Keratinocyte (primary cell): ENCODE data around the gene IL36RN. TPM values are rescaled to one million over a fixed set of nuclear protein-coding genes. Genes with fewer than 3 reads are reported as not detected.
"Not testable (repeated sequence)": the region's sequence is repeated elsewhere in the genome, so short reads cannot be mapped to it uniquely, and the experiment has no call there.

Source experiments
- DNase-seq: peaks from one replicate; pipeline ENCODE4 v3.0.0-alpha.2; 2011; ENCODE audit warnings: low read depth, missing footprints, low spot score
- FAIRE-seq: peaks from 2 replicates; lab custom pipeline; 2011; peaks lifted over from hg19 to GRCh38; lab: Jason Lieb, UNC
- H2AFZ ChIP-seq: 2 replicates; pipeline ENCODE4 v1.6.0; 2012; ENCODE audit warnings: low read length, control low read depth, inconsistent platforms; ENCODE audit not compliant: control insufficient read depth
- H3K27ac ChIP-seq: 2 replicates; pipeline ENCODE4 v1.5.1; 2011; ENCODE audit warnings: low read length; ENCODE audit not compliant: control insufficient read depth, insufficient read depth
- H3K27me3 ChIP-seq: 3 replicates; pipeline ENCODE4 v1.6.0; 2011; ENCODE audit warnings: low read length; ENCODE audit not compliant: control insufficient read depth, insufficient read depth; ENCODE audit errors: extremely low read depth
- H3K36me3 ChIP-seq, 2 experiments: 2 replicates in 1 of 2; 3 replicates in 1 of 2; pipeline ENCODE4 v1.5.1; 2011; ENCODE audit warnings: low read length in 2 of 2, mild to moderate bottlenecking in 1 of 2; ENCODE audit not compliant: control insufficient read depth in 2 of 2, insufficient read depth in 2 of 2; ENCODE audit errors: extremely low read depth in 1 of 2
- H3K4me1 ChIP-seq: 3 replicates; pipeline ENCODE4 v1.5.1; 2011; ENCODE audit warnings: low read length; ENCODE audit not compliant: control insufficient read depth, insufficient read depth; ENCODE audit errors: extremely low read depth
- H3K4me2 ChIP-seq: 3 replicates; pipeline ENCODE4 v1.6.0; 2011; ENCODE audit warnings: low read depth, low read length; ENCODE audit not compliant: control insufficient read depth, insufficient read depth; ENCODE audit errors: extremely low read depth
- H3K4me3 ChIP-seq, 3 experiments: fragments of 200-600 bp in 1 of 3; sonication (generic) in 1 of 3; 2 replicates in 2 of 3; 3 replicates in 1 of 3; pipeline ENCODE4 v1.5.1; 2011 to 2016; ENCODE audit warnings: low read length in 3 of 3, mild to moderate bottlenecking in 3 of 3, control low read depth in 2 of 3, inconsistent platforms in 1 of 3, low read depth in 1 of 3, mixed read lengths in 1 of 3, mixed run types in 1 of 3, moderate library complexity in 1 of 3; ENCODE audit not compliant: control insufficient read depth in 2 of 3, insufficient read depth in 2 of 3; ENCODE audit errors: extremely low read depth in 1 of 3
- H3K79me2 ChIP-seq: 2 replicates; pipeline ENCODE4 v1.6.0; 2012; ENCODE audit warnings: low read length; ENCODE audit not compliant: control insufficient read depth, insufficient read depth
- H3K9ac ChIP-seq: 3 replicates; pipeline ENCODE4 v1.6.0; 2011; ENCODE audit warnings: low read length; ENCODE audit not compliant: control insufficient read depth, insufficient read depth; ENCODE audit errors: extremely low read depth
- H3K9me1 ChIP-seq: 3 replicates; pipeline ENCODE4 v1.6.0; 2011; ENCODE audit warnings: low read length; ENCODE audit not compliant: control insufficient read depth, insufficient read depth; ENCODE audit errors: extremely low read depth
- H3K9me3 ChIP-seq: 2 replicates; pipeline ENCODE4 v1.5.1; 2012; ENCODE audit warnings: low read depth, low read length; ENCODE audit not compliant: control insufficient read depth
- H4K20me1 ChIP-seq: 3 replicates; pipeline ENCODE4 v1.6.0; 2011; ENCODE audit warnings: low read length; ENCODE audit not compliant: control insufficient read depth, insufficient read depth; ENCODE audit errors: extremely low read depth
- EZH2 ChIP-seq: IDR thresholded peaks from one replicate; pipeline ENCODE4 v1.6.1; 2012; ENCODE audit warnings: inconsistent platforms, mild to moderate bottlenecking, low read length, moderate library complexity
- dilution Hi-C: fragments of 300-500 bp; cut with MboI; formaldehyde crosslinking; loops from one replicate; pipeline ENCODE4 v1.7.0; 2020; ENCODE audit warnings: low sequenced_read_pairs; ENCODE audit not compliant: extremely low pct_ligation_motif_present
- polyA plus RNA-seq, 5 experiments: library from polyadenylated mRNA; depleted of rRNA in 3 of 5; stranded (reverse) in 3 of 5; stranded (forward) in 1 of 5; unstranded in 1 of 5; fragments of >200 nt; gene quantifications; 1 replicate in 1 of 5; 2 replicates in 3 of 5; 3 replicates in 1 of 5; pipeline versions ENCODE4 v1.2.1 to v1.2.3, GENCODE V29; 2011 to 2012; ENCODE audit warnings: missing spikeins in 2 of 5, low read depth in 1 of 5, low replicate concordance in 1 of 5
- TF ChIP-seq, protein P1 (sequence below), 3 experiments: IDR thresholded peaks in 1 of 3; conservative IDR thresholded peaks in 1 of 3; optimal IDR thresholded peaks in 1 of 3; 2 replicates in 2 of 3; 3 replicates in 1 of 3; pipeline versions ENCODE3 to v1.5.1; 2011; ENCODE audit warnings: low read length in 3 of 3, mild to moderate bottlenecking in 3 of 3, moderate library complexity in 2 of 3, control low read depth in 1 of 3, inconsistent platforms in 1 of 3; ENCODE audit not compliant: insufficient read depth in 2 of 3; ENCODE audit errors: extremely low read depth in 1 of 3

Gene IL36RN
- polyA plus RNA-seq, 1 donor (not counting 4 experiments of a cell fraction or from before 2014, with no cell fraction given) = 3.9 TPM

DNA sequence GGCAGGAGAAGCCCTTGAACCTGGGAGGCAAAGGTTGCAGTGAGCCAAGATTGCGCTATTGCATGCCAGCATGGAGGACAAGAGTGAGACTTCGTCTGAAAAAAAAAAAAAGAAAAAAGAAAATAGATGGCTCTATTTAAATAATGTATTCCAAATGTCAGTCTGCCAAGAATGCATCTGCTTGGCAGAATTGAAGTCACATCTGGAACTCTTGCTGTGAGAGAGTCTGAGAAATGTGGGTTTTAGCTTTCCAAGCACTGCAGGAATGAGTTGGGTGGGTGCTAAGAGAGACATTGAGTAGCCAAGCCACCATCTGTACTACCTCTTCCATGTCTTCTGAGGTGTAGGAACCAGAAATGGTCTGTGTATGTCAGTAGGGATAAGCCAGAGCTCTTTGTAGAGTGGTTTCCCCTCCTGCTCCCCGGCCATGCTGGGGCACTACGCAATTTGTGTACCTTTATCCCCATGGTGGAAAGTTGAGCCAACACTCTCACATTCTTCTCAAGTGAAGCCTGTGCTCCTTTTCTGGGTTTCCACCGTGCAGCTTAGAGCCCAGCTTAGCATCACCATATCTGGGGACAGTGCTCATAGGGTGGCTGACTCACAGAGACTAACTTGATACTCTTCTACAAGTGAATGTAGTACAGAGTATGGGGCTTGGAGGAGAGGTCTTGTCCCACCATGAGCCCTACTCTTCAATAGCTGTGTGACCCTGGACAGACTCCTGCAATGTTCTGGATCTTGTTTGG lies 34.0 kb downstream of the IL36RN start:
- Histone ChIP-seq H3K27ac (no peak overlapping the region), H3K9ac (no peak overlapping the region), H3K4me1 (no peaks in the 10 kb centered on the region), H4K20me1 (no peaks in the 10 kb centered on the region), H3K9me3 (no peaks in the 10 kb centered on the region), H3K4me2 (no peak overlapping the region), H3K79me2 (no peaks in the 10 kb centered on the region), H2AFZ (no peak overlapping the region), H3K36me3 (no peaks in the 10 kb centered on the region), H3K9me1 (no peaks in the 10 kb centered on the region), H3K4me3 (no peak overlapping the region), H3K27me3 (no peaks in the 10 kb centered on the region)
- dilution Hi-C loops = no loop called here
- no peak for FAIRE-seq
- no peak for TF ChIP-seq EZH2
- TF ChIP-seq, protein P1, sequence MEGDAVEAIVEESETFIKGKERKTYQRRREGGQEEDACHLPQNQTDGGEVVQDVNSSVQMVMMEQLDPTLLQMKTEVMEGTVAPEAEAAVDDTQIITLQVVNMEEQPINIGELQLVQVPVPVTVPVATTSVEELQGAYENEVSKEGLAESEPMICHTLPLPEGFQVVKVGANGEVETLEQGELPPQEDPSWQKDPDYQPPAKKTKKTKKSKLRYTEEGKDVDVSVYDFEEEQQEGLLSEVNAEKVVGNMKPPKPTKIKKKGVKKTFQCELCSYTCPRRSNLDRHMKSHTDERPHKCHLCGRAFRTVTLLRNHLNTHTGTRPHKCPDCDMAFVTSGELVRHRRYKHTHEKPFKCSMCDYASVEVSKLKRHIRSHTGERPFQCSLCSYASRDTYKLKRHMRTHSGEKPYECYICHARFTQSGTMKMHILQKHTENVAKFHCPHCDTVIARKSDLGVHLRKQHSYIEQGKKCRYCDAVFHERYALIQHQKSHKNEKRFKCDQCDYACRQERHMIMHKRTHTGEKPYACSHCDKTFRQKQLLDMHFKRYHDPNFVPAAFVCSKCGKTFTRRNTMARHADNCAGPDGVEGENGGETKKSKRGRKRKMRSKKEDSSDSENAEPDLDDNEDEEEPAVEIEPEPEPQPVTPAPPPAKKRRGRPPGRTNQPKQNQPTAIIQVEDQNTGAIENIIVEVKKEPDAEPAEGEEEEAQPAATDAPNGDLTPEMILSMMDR (optimal IDR thresholded peaks at IDR 0.05 in 1 of 3, IDR thresholded peaks at IDR 0.05 in 1 of 3, conservative IDR thresholded peaks at IDR 0.05 in 1 of 3; ENCODE audit: extremely low read depth in 1 of 3, insufficient read depth in 2 of 3, low read length in 3 of 3) = no peak
- DNase-seq = no peak

DNA sequence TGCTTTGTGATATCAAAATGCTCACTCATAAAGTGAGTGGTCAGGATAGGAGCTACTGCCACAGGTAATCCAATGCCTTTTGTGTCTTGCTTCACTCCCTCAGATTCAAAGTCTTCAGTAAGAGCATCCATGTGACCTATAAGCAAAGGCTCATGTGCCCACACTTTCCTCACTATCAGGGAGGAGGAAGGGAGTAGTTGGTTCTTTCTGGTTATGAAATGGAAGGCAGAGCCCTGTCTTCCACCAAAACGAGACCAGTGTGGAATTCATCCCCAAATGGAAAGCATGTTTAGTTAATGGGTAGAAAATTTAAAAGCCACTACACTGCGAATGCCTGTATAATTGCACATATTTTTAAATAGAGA lies 34.6 kb downstream of the IL36RN start:
- Histone ChIP-seq H3K4me3 (no peak overlapping the region), H3K4me1 (no peaks in the 10 kb centered on the region), H3K79me2 (no peaks in the 10 kb centered on the region), H3K9me1 (no peaks in the 10 kb centered on the region), H3K27ac (no peak overlapping the region), H3K9me3 (no peaks in the 10 kb centered on the region), H3K9ac (no peak overlapping the region), H3K27me3 (no peaks in the 10 kb centered on the region), H4K20me1 (no peaks in the 10 kb centered on the region), H3K4me2 (no peak overlapping the region), H2AFZ (no peak overlapping the region), H3K36me3 (no peaks in the 10 kb centered on the region)
- DNase-seq (no peak), FAIRE-seq (no peak)
- dilution Hi-C loops = no loop called here
- no peak for TF ChIP-seq EZH2
- TF ChIP-seq, protein P1 (optimal IDR thresholded peaks at IDR 0.05 in 1 of 3, IDR thresholded peaks at IDR 0.05 in 1 of 3, conservative IDR thresholded peaks at IDR 0.05 in 1 of 3; ENCODE audit: extremely low read depth in 1 of 3, insufficient read depth in 2 of 3, low read length in 3 of 3) = no peak

DNA sequence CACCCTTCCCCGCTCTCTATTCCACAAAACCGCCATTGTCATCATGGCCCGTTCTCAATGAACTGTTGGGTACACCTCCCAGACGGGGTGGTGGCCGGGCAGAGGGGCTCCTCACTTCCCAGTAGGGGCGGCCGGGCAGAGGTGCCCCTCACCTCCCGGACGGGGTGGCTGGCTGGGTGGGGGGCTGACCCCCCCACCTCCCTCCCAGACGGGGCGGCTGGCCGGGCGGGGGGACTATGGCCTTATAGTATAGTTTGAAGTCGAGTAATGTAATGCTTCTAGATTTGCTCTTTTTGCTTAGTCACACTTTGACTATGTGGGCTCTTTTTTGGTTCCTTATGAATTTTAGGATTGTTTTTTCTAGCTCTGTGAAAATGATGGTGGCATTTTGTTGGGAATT lies 37.3 kb downstream of the IL36RN start:
- H3K4me3 ChIP-seq, H2AFZ ChIP-seq, dilution Hi-C loops, H3K9me3 ChIP-seq, FAIRE-seq, H3K9me1 ChIP-seq, H3K27ac ChIP-seq, H3K27me3 ChIP-seq, H3K36me3 ChIP-seq, H3K4me2 ChIP-seq, H3K4me1 ChIP-seq, H3K9ac ChIP-seq, H3K79me2 ChIP-seq, DNase-seq, H4K20me1 ChIP-seq: not testable (repeated sequence)
